Frontal cortex (tissue), 4 donors: ENCODE results near the gene GSDMA. TPM values are rescaled to one million over a fixed set of nuclear protein-coding genes. Genes with fewer than 3 reads are reported as not detected.
"Not testable (repeated sequence)": the region's sequence is repeated elsewhere in the genome, so short reads cannot be mapped to it uniquely, and the experiment has no call there.

Experiments
- DNase-seq, 2 donors: peaks; one replicate each; pipeline ENCODE4 v3.0.0; 2012; ENCODE audit warnings: low spot score in 2 of 2
- FAIRE-seq: peaks from 2 replicates; lab custom pipeline; 2012; peaks lifted over from hg19 to GRCh38; lab: Jason Lieb, UNC
- total RNA-seq: library from RNA; depleted of rRNA; stranded (reverse); fragments of >200 nt; gene quantifications from one replicate; pipeline ENCODE4 v1.2.3, GENCODE V29; 2014
- donor health status: control.
- donor health status: control.
- donor health status: control.

The GSDMA gene
- total RNA-seq, 1 donor from 2014 or later: under 0.01 TPM

DNA sequence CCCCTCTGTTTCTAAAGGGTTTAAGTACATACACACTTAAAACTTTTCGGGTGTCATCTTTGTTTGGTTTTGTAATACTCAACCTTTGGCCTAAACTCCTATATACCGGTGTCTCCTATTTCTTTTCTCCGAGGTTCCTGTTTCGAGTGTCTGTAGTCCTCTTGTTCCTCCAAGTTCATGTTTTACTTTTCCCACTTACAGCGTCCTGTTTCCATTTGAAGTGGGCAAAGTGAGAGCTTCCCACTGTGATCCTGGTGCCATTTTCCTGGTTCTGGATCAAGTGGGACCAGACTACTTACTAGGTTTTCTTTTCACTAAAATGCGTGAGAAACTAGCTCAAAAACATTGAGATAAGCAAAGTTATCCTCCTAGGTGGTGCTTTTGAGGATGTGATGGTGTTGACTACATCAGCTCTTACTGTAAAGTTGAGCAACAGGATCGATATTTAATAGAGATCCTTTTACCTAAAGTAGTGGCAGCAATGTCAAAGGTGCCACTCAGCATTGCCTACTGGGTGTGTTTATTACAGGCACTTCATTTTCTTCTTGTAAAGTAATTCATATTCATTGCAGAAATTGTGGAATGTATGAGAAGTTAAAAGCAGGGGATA lies 19.1 kb downstream of the GSDMA start:
- FAIRE-seq (no peak), DNase-seq (no peak)

DNA sequence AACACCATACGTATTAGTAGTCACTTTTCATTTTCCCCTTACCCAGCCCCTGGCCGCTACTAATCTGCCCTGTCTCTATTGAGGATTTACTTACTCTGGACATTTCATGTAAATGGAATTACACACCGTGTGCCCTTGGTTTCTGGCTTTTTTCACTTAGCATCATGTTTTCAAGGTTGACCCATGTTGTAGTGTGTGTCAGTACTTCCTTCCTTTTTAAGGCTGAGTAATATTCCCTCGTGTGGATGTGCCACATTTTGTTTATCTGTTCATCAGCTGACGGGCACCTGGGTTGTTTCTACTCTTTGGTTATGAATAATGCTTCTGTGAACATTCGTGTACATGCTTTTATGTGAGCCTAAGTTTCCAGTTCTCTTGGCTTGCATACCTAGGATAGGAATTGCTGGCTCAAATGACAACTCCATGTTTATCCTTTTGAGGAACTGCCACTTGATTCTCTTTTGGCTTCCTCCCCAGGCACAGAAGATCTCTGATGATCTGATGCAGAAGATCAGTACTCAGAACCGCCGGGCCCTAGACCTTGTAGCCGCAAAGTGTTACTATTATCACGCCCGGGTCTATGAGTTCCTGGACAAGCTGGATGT lies 25.5 kb downstream of the GSDMA start:
- DNase-seq (no peak), FAIRE-seq (no peak)

DNA sequence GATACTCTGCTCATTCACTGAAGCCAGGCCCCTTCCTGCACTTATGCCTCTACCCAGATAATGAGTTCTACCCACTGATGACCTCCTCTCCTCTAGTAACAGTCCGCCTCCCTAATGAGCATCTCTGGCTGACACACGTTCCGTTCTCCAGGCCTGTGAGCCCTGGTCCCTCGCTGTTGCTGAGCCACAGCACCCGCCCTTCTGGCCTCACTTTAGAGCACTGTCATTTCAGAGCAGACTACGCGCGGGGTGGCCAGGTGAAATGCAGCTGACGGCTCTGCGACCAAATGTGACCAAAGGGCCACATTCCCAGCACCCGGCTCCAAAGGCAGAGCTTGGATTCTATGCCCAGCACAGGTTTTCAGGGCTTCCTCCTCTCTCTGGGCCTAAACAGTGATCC lies 31.6 kb downstream of the GSDMA start:
- FAIRE-seq: no peak

DNA sequence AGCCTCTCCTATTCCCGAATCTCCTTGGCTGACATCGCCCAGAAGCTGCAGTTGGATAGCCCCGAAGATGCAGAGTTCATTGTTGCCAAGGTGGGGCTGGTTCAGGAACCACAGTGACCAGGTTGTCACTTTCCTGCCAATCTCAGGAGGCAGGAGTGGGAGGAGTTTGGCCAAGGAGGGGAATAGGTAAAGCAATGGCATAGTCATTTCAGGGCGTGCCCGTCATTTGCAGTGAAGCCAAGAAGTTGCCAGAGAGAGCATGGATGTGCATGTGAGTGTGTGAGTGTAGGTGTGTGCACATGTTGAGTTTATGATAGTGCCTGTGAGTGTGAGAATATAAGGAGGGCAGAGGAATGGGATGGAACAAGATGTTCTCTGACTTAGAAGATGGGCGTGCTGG lies 32.6 kb downstream of the GSDMA start:
- no peak for DNase-seq
- FAIRE-seq: no peak

More for the DNA sequence above, 31.6 kb downstream of the GSDMA start:
- no peak for DNase-seq

DNA sequence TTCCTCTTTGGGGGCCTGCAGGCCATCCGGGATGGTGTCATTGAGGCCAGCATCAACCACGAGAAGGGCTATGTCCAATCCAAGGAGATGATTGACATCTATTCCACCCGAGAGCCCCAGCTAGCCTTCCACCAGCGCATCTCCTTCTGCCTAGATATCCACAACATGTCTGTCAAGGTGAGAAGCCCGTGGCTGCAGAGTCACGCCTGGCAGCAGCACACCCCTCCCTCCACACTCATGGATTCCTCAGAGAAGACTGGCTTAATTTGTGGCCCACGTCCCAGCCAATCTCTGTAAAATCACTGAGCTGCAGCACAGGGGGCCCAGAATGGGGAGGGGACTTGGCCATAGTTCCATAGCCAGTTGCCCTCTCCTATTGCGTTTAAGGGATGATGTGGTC lies 33.4 kb downstream of the GSDMA start:
- no peak for DNase-seq
- no peak for FAIRE-seq

DNA sequence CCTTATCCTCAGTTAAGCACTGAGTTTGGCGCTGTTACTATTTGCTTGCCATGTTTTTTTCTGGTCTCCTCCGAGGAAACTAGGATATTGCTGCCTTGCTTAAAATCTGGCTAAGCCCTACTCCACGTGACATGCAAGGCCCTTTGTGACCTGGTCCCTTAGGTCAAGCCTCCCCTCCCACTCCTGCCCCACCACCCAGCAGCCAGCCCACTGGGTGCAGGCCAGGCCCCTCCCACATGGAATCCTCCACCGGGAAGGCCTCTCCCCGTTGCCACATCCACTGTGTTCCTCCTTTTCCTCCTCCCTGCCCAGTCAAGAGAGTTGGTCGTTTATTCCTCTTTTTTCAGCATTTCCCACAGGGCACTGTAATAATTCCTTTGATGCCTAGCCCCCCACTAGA lies 34.0 kb downstream of the GSDMA start:
- DNase-seq (no peak), FAIRE-seq (no peak)

DNA sequence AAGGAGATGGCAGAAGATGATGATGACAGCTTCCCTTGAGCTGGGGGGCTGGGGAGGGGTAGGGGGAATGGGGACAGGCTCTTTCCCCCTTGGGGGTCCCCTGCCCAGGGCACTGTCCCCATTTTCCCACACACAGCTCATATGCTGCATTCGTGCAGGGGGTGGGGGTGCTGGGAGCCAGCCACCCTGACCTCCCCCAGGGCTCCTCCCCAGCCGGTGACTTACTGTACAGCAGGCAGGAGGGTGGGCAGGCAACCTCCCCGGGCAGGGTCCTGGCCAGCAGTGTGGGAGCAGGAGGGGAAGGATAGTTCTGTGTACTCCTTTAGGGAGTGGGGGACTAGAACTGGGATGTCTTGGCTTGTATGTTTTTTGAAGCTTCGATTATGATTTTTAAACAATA lies 34.7 kb downstream of the GSDMA start:
- FAIRE-seq (no peak), DNase-seq (no peak)

DNA sequence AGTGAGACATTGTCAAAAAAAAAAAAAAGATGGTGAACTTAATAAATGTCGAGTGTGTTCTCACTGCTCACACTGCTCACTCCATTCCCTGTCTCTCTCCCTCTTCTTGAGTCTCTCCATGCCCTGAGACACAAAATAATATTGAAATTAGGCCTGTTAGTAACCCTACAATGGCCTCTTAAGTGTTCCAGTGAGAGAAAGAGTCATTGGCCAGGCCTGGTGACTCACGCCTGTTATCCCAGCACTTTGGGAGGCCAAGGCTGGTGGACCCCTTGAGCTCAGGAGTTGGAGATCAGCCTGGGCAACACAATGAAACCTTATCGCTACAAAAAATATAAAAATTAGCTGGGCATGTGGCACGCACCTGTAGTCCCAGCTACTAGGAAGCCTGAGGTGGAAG lies 36.3 kb downstream of the GSDMA start:
- no peak for FAIRE-seq
- no peak for DNase-seq

DNA sequence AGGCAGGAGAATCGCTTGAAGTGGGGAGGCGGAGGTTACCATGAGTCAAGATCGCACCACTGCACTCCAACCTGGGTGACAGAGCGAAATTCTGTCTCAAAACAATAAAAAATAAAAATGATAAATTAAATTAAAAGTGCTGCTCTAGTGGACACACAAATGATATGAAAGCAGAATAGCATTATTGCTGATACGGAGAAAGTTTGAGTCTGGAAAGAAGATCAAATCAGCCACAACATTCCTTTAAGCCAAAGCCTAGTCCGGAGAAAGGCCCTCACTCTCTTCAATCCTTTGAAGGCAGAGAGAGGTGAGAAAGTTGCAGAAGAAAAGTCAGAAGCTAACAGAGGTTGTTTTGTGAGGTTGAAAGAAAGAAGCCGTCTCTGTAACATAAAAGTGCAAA lies 37.4 kb downstream of the GSDMA start:
- FAIRE-seq: no peak
- no peak for DNase-seq

DNA sequence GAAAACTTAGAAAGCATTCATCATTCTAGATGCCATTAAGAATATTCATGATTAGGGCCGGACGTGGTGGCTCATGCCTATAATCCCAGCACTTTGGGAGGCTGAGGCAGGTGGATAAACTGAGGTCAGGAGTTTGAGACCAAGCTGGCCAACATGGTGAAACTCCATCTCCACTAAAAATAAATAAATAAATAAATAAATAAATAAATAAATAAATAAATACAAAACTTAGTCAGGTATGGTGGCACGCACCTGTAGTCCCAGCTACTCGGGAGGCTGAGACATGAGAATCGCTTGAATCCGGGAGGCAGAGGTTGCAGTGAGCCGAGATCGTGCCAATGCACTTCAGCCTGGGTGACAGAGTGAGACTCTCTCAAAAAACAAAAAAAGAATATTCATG lies 38.5 kb downstream of the GSDMA start:
- not testable (repeated sequence) for FAIRE-seq

DNA sequence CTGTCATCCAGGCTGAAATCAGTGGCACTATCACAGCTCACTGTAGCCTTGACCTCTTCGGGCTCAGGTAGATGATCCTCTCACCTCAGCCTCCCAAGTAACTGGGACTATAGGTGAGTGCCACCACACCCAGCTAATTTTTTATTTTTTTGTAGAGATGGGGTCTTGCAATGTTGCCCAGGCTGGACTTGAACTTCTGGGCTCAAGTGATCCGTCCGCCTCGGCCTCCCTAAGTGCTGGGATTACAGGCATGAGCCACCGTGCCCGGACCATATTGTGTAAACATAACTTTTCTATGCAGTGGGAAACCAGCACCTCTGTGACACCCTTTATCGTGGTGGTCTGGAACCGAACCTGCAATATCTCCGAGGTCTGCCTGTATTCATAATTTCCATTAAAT lies 41.3 kb downstream of the GSDMA start:
- no peak for DNase-seq
- FAIRE-seq: no peak

More for the DNA sequence above, 38.5 kb downstream of the GSDMA start:
- not testable (repeated sequence) for DNase-seq

DNA sequence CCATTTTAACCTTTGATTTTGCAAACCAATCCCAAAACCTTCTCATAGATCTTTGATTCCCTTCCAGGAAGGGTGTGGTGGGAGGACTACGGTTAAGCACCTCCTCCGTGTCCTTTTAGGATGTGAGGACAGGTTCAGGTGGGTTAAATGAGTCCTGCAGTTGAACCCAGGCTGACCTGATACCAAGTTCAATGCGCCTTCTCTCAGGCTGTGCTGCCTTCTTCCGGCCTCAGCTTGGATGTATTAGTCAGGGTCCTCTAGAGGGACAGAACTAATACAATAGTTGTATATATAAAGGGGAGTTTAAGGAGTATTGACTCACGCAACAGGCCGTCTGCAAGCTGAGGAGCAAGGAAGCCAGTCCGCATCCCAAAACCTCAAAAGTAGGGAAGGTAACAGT lies 41.9 kb downstream of the GSDMA start:
- FAIRE-seq (no peak), DNase-seq (no peak)

DNA sequence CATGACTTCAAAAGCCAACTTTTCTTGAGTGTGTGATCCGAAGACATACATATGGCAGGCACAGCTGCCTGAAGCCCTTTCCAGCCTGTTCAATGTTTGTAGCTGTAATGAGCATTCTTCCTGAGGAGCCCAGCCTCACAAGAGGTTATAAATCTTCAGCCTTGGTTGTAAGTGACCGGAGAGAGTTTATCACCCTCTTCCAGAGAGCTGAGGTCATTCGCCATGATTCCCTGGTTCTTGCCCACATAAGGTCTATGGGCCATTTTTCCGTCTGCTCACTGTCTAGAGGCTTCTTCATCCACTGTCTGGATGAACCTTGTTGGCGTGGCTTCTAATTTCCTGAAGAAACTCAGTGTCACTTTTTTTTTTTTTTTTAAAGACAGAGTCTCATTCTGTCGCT lies 42.7 kb downstream of the GSDMA start:
- DNase-seq: no peak
- no peak for FAIRE-seq

DNA sequence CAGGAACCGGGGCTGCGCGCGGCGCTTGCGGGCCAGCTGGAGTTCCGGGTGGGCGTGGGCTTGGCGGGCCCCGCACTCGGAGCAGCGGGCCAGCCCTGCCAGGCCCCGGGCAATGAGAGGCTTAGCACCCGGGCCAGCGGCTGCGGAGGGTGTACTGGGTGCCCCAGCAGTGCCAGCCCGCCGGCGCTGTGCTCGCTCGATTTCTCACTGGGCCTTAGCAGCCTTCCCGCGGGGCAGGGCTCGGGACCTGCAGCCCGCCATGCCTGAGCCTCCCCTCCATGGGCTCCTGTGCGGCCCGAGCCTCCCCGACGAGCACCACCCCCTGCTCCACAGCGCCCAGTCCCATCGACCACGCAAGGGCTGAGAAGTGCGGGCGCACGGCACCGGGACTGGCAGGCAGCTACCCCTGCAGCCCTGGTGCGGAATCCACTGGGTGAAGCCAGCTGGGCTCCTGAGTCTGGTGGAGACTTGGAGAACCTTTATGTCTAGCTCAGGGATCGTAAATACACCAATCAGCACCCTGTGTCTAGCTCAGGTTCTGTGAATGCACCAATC lies 48.2 kb downstream of the GSDMA start:
- DNase-seq, FAIRE-seq: not testable (repeated sequence)

DNA sequence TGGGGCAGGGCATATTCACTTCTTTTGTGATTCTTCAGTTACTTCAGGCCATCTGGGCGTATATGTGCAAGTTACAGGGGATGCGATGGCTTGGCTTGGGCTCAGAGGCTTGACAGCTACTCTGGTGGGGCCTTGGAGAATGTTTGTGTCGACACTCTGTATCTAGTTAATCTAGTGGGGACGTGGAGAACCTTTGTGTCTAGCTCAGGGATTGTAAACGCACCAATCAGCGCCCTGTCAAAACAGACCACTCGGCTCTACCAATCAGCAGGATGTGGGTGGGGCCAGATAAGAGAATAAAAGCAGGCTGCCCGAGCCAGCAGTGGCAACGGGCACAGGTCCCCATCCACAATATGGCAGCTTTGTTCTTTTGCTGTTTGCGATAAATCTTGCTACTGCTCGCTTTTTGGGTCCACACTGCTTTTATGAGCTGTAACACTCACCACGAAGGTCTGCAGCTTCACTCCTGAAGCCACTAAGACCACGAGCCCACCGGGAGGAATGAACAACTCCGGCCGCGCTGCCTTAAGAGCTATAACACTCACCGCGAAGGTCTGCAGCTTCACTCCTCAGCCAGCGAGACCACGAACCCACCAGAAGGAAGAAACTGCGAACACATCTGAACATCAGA lies 49.3 kb downstream of the GSDMA start:
- DNase-seq, FAIRE-seq: not testable (repeated sequence)

DNA sequence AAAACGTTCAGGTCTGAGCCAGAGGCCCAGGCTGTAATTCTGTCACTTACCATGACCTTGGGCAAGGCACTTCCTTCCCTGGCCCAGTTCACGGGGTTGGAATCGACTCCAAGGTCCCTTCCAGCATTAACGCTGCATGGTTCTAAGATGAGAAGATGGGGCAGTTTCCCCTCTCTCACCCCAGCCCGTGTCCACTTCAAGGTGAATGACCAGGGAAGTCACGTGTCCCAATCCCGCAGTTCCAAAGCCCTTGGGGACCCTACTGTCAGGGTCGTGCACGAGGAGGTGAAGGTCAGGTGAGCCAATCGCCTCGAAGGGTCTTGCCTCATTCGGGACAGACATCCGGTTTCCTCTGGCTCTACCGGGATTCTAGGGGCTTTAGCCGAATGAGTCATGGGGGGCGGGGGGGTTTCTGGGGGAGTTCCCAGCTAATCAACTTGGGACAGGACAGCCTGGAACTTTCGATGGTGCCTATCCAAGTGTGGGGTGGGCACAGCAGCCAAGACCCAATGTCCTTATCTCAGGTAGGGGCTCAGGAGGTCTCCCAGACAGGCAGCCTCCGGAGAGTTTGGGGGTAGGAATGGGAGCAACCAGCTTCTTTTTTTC lies 51.7 kb downstream of the GSDMA start:
- DNase-seq (peak in 1 of 2 donors; percentile 17), FAIRE-seq (no peak)

DNA sequence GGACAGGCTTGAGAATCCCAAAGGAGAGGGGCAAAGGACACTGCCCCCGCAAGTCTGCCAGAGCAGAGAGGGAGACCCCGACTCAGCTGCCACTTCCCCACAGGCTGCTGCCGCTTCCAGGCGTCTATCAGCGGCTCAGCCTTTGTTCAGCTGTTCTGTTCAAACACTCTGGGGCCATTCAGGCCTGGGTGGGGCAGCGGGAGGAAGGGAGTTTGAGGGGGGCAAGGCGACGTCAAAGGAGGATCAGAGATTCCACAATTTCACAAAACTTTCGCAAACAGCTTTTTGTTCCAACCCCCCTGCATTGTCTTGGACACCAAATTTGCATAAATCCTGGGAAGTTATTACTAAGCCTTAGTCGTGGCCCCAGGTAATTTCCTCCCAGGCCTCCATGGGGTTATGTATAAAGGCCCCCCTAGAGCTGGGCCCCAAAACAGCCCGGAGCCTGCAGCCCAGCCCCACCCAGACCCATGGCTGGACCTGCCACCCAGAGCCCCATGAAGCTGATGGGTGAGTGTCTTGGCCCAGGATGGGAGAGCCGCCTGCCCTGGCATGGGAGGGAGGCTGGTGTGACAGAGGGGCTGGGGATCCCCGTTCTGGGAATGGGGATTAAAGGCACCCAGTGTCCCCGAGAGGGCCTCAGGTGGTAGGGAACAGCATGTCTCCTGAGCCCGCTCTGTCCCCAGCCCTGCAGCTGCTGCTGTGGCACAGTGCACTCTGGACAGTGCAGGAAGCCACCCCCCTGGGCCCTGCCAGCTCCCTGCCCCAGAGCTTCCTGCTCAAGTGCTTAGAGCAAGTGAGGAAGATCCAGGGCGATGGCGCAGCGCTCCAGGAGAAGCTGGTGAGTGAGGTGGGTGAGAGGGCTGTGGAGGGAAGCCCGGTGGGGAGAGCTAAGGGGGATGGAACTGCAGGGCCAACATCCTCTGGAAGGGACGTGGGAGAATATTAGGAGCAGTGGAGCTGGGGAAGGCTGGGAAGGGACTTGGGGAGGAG lies 52.5 kb downstream of the GSDMA start, which contains the start of gene CSF3:
Gene CSF3 (plus strand): TSS at position 436 of the 993 bp plus-strand sequence. CDS start 35 bp downstream, at position 471.
- FAIRE-seq (no peak), DNase-seq (peak in 1 of 2 donors; percentile 11)

DNA sequence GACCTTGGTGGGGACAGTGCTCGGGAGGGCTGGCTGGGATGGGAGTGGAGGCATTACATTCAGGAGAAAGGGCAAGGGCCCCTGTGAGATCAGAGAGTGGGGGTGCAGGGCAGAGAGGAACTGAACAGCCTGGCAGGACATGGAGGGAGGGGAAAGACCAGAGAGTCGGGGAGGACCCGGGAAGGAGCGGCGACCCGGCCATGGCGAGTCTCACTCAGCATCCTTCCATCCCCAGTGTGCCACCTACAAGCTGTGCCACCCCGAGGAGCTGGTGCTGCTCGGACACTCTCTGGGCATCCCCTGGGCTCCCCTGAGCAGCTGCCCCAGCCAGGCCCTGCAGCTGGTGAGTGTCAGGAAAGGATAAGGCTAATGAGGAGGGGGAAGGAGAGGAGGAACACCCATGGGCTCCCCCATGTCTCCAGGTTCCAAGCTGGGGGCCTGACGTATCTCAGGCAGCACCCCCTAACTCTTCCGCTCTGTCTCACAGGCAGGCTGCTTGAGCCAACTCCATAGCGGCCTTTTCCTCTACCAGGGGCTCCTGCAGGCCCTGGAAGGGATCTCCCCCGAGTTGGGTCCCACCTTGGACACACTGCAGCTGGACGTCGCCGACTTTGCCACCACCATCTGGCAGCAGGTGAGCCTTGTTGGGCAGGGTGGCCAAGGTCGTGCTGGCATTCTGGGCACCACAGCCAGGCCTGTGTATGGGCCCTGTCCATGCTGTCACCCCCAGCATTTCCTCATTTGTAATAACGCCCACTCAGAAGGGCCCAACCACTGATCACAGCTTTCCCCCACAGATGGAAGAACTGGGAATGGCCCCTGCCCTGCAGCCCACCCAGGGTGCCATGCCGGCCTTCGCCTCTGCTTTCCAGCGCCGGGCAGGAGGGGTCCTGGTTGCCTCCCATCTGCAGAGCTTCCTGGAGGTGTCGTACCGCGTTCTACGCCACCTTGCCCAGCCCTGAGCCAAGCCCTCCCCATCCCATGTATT lies 53.5 kb downstream of the GSDMA start:
- no peak for DNase-seq
- no peak for FAIRE-seq
